CD4-positive, alpha-beta T cell treated with Interleukin-2 at 100 ng/mL for 4 hours (primary cell): ENCODE measurements around the gene SLC25A45.

Experiments used
- DNase-seq: peaks from one replicate; pipeline ENCODE4 v3.0.0-alpha.2; 2020; ENCODE audit warnings: low spot score

The SLC25A45 gene

DNA sequence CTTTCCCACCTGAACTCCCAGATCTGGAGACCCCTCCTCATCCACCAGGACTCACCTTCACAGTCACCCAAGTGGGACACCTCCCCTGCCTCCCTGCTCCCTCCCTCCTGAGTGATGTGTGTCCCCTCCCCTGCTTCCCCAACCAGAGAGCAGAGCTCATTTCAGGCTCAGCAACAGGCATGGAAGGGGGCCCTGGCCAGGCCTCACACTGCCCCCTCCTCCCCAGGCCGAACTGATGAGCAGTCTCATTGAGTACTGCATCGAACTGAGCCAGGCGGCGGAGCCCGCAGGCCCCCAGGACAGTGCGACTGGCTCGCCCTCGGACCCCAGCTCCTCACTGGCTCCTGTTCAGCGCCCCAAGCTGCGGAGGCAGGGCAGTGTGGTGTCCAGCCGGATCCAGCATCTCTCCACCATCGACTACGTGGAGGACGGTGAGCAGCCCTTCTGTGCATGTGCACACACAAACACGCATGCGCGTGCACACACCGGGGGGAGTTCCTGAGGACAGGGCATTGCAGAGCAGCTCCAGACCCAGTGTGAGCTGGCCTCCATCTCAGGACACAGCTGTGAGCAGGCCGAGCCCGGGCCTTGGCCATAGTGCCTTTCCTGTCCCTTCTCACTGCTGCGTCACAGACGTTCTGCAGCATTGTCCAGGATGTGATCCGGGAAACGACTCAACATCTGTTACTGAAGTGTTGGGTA is 22.3 kb upstream of the SLC25A45 start:
- DNase-seq = no peak

DNA sequence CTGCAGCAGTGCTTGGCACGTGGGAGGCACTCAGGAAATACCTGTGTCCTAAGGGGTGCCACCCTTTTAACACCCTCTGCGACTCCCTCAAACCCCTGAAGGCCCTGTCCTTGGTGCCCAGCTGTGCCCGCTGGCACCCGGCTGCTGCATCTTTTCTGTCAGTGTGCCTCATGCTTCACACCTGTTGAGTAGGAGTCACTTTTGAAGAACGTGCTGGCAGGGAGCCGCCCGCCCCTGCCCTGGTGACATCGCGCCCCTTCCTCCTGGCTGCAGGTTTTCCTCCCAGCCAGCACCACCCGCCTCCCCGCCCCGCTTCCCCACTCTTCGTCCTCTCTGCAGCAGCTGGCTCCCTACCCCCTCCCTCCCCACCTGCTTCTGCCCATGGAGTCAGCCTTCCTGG is 21.8 kb upstream of the SLC25A45 start:
- no peak for DNase-seq

DNA sequence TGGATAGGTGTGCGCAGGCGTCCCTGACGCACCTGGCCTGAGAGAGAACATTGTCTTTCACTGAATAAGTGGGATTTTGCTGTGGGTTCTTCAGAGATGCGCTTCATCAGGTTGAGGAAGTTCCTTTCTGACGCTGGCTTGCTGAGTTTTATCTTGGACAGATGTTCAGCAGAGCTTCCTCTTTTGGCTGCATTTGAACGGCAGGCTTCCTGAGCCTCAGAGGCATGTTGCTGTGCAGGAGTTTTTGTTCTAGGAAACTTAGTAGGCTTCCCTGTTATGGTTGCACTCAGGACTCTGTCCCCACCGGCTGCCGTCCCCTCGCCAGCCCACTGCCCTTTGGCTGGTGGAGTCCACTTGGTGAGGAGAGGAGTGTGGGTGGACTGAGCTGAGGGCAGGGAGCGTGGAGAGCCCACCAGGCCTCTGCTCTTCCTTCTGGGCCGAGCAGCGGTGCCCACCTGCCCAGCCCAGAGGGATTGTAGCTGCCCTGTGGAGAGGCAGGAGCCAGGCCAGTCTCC is 21.2 kb upstream of the SLC25A45 start:
- no peak for DNase-seq

DNA sequence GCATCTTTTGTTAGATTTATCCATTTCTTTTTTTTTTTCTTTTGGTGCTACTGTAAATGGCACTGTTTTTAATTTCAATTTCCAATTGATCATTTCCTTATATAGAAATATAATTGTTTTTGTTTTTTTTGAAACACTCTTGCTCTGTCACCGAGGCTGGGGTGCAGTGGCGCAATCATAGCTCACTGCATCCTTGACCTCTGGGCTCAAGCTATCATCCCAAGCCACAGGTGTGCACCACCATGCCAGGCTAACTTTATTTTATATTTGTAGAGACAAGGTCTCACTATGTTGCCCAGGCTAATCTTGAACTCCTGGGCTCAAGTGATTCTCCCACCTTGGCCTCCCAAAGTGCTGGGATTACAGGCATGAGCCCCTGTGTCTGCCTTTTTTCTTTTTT is 20.3 kb upstream of the SLC25A45 start:
- DNase-seq = no peak

DNA sequence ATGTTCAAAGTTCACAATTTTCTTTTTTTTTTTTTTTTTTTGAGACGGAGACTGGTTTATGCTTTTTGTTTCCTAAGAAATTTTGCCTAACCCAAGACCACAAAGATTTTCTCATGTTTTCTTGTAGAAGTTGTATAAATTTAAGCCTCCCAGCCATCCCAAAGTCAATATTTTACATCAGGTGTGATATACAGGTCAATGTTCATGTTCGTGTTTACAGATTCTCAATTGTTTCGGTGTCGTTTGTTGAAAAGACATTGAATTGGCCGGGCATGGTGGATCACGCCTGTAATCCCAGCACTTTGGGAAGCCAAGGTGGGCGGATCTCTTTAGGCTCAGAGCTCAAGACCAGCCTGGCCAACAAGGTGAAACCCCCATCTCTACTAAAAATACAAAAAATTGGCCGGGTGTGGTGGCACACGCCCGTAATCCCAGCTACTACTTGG is 19.4 kb upstream of the SLC25A45 start:
- no peak for DNase-seq

DNA sequence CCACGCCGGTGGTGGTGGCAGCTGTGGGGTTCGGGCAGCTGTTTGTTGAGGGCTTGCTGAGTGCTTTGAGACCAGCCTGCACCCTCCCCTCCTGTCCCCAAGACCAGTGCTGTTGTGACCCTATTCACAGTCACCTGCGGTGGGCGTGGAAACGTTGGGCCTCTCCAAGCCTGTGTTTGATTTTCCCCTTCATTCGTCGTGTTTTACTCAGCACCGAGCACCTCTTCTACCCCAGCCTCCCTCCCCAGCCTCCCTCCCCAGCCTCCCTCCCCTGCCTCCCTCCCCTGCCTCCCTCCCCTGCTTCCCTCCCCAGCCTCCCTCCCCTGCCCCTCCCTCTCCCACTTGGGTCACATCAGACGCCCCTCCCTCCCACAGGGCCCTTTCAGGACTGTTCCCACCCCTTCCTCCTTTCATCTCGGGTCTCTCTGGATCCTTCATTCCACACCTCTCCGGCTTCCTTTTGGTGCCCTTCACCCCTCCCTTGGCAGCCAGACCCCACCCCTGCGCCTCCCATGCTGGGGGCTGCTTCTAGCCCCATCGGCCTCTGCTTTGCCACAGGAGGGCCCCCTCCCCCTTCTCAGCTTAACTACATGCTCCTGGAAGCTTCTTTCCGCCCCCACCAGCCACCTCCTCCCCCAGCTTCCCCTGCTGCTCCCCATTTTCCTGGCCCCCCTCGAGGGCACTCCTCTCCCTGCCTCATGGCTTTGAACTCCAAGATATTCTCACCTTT is 18.8 kb upstream of the SLC25A45 start:
- DNase-seq = no peak

DNA sequence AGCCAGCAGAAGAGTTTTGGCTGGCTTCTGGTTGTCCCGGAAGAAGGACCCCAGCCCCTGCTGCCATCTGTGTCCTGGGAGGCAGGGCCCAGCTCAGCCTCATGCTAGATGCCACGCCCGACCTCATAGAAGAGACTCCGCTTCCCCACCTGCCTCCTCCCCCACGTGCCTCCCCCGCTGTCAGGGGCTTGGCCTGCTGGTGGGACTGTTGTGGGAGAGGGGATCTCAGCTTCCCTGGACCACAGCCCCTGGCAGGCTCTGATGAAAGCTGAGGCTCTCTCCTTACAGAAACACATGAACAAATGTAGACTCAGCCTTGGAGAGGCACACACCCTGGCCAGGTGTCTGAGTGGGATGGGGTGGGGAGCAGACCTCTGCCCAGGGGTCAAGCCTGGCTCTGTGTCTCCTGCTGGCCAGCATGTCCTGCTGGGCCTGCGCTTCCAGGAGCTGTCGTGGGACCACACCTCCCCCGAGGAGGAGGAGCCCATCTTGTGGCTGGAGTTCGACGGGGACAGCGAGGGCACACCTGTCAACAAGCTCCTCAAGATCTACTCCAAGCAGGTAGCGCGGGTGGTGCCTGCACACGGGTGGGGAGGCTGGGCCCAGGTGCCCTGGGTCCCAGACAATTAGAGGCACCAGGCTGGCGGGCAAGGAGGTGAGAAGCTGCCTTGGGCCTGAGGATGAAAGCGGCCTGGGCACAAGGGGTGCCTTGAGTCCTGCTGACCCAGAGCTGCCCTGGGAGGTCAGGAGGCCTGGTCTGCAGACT is 18.0 kb upstream of the SLC25A45 start:
- no peak for DNase-seq

DNA sequence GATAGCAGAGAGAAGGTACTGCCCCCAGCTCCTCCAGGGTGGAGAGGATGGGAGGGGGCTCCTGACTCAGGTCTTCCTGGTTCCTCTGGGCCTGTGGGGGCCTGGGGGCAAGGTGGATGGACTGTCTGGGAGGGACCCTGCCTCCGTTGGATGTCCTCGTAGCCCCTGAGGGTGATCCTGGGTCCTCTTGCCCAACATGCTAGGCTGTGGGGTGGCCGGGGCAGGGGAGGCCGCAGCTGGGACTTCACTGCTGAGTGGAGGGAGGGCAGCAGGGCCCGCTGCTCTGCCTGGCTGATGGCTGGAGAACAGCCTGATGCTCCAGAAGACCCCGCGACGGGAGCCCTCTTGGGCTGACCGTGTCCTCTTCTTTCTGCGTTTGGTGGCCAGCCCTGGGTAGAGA is 17.4 kb upstream of the SLC25A45 start:
- DNase-seq = no peak

DNA sequence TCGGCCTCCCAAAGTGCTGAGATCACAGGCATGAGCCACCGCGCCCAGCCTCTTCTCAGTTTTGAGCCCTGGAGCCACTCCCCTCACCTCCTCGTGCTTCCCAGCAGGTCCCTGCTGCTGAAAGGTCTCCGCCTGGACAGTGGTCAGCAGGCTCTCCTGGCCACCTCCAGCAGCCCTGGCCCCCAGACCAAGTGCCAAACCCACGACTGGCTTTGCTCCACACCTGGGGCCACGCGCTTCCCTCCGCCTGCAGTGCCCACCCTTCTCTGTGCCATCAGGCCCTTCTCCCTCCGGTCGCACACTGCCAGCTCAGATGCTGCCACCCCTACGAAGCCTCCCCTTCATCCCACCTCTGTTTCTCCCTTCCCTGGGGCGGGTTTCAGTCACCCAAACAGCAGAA is 16.8 kb upstream of the SLC25A45 start:
- DNase-seq = no peak

DNA sequence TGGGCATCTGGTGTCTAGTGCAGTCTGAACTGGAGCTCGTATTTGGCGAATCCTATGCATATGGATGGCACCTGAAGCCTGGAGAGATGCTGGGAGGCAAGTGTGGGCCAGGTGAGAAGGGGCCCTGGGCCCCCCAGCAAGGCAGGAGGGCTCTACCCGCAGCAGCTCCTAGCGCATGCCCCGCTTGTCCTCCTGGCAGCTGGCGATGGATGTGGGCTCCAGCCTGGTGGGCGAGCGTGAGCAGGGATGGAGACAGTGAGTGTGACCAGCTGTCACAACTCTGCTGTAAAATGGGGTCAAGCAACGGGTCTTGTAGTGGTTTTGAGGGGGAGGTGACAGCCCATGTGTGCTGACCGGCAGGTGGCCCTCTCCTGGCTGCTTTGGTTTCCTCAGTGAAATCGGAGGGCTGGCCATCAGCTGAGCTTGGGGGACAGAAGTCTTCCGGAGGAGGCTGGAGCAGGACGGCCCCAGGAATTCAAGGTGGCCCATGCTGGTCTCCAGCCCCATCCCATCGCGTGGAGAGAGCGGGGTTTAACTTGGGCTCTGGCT is 16.0 kb upstream of the SLC25A45 start:
- no peak for DNase-seq

DNA sequence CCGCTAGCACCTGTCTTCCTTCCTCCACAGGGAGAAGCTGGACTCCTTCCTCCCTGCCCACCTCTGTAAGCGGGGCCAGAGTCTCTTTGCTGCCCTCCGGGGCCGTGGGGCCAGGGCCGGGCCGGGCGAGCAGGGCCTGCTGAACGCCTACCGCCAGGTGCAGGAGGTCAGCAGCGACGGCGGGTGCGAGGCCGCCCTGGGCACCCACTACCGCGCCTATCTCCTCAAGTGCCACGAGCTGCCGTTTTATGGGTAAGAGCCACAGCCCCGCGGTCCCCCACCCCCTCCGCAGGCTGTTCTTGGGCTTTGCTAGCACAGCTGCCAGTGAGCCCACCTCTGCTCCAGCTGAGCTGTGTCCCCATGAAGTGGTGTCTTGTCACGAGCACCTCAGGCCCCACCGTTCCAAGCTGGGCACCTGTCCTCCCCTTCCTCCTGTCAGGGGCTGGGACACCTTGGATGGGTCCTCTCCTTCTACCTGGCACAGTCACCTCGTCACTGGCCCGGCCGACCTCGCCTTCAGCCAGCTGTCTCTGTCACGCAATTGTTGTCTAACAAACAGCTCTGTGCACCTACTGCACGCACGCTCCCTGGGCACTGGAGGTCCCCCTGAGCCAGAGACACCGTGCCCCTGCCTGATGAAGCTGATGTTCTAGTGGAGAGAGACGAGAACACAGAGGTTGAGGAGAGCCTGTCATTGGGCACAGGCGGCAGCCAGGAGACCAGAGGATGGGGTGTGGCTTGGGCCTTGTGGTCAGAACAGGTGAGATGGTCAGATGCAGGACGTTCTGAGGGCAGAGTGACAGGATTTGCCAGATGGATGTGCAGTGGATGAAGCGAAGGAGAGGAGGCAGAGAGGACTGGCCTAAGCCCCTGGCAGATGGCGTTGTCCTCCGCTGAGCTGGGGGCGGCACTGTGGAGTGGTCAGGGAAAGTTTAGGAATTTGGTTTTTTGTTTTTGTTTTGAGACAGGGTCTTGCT is 14.6 kb upstream of the SLC25A45 start:
- no peak for DNase-seq

DNA sequence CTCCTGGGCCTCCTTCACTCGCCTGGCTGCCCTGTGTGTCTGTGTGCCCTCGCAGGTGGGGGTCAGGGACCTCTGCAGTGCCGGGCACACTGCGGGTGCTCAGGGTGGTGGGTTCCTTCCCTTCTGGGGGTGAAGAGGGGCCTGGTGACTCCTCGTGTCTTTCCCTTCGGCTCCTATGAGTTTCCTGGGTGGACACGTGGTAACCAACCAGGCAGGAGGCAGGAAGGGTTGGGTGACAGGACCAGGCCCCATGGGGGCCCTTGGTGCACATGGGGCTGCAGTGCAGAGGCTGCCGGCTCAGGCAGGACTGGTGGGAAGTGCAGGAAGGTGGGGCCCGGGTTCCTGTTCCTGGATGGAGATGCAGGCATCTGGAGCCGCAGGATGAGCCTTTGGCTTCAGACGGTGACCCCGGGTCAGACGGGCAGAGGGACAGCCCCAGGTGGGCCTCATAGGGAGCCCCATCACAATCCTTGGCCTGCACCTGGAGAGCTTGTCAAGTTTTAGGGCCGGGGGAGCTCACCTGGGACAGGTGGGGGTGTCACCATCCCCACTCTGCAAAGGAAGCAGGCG is 13.6 kb upstream of the SLC25A45 start:
- DNase-seq = no peak

DNA sequence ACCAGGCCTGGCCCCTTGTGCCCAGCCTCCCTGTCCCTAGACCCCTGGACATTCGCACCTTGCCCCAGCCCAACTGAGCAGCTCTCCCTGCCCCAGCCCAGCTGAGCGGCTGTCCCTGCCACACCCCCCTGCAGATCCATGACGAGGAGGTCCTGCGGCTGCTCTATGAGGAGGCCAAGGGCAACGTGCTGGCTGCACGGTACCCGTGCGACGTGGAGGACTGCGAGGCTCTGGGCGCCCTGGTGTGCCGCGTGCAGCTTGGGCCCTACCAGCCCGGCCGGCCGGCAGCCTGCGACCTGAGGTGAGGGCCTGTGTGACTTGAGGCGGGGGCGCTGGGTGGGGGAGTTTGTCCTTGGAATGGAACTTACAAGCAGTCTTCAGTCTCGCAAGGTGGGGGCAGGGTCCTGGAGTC is 11.7 kb upstream of the SLC25A45 start:
- no peak for DNase-seq

DNA sequence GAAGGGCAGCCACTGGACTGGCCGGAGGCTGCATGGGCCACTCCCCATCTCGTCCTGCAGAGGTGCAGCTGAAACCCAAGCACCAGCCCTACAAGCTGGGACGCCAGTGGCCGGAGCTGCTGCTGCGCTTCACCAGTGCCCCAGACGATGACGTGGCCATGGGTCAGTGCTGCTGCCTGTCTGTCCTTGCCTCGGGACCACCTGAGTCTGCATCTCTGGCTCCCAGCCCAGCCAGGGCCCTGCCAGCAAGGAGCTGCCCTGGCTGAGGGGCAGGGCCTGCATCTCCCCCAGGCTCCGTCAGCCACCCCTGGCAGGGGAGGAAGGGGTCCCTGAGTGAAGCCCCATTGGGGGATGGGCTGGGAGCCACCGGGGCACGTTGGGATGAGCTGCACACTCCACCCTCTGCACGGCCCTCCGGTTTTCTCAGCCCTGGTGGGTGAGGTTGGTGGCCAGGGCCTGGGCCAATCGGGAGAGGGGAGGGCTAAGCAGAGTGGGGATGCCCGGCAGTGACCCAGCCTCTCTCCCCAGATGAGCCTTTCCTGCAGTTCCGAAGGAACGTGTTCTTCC is 11.2 kb upstream of the SLC25A45 start:
- DNase-seq = no peak

DNA sequence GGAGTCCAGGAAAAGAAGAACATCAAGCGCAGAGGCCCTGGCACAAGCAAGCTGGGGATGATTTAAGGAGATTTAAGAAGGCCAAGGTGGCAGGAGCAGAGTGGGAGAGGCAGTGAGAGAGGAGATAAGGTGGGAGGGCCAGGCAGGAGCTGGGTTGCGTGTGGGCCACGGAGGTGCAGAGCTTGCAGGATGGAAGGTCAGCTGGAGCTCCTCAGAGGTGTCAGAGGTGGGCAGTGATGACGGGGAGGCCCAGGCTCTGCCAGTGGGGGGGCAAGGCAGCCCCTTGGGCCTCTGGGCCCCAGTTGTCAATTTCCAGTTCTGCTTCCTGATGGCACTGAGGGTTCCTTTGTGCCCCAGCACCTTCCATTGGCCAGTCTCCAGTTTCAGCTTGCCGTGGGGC is 10.5 kb upstream of the SLC25A45 start:
- no peak for DNase-seq

DNA sequence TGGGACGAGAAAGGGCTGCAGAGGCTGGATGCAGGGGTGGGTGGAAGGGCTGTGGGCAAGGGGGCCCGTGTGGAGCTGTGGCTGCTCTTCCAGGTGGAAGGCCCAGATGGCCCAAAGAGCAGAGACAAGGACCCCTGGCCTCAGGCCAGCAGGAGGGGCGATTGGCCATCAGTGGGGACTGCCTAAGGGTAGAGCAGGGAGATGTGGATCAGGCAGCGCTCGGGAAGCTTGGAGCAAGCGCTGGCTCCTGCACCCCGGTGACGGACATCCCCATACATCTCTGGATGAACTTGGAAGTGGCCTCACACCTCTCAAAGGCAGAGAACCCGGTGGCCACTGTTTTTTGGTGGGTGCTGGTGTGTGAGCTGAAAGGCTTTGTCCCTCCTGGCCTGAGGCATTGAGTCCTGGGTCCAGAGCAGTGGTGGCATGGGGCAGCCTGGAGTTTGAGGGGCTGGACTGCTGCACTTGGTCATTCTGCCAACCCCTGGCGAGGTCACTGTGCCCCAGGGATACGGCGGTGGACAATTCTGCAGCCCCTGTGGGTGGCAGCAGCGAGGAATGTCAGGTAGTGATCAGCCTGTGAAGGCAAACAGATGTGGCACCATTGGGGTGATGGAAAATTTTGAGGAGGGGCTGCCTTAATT is 9.9 kb upstream of the SLC25A45 start:
- DNase-seq = no peak

DNA sequence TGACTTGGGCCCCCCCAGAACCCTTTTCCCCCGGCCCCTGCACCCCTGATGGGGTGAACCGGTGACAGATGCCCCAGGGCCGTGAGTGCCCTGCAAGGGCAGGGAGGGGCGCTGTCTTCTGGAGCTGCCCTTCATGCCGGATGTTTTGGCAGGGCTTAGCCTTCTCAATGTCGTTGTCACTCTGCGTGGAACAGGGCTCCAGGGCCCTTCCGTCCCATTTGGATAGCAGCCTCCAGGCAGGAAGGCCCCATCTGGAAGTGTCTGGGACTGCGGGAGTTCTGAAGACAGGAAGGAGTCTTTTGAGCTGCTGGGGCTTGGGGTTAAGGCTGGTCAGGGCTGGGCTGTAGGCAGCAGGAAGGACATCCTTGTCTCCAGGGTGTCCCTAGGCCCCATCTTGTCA is 8.6 kb upstream of the SLC25A45 start:
- no peak for DNase-seq

DNA sequence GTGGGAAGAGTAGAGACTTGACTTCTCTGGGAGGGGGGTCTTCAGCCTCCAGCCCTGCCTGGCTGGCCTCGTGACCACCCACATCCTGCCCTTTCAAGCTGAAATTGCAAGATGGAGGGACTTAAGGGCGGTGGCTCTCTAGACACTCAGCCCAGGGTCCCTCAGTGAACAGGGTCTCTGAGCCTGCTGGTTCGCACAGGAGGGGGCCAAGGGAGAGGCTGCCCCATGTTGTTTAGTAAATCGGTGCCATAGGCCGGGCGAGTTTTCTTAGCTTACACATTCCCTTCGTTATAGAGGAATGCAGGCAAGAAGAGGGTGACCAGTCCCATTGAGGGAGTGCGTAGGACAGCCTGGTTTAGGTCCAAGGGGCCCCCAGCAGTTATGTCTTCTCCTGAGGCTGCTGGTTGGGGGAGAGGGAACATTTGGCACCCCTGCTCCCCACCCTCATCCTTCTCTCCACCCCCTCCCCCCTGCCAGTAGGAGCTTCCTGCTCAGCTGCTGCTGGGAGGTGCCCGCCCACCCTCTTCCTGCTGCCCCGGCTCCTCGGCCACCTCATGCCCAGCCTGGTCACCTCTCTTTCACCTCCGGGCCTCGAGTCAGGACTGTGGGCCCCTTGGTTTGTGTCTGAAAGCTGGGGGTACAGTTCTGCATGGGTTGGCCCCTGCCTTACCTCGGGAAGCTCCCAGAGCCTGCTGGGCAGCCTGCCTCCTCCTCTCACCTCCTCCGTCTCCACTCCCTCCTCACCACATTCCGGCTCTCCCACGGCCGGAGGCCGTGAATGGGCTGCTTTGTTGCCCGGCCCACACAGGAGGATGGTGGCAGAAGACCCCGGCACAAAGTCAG is 7.9 kb upstream of the SLC25A45 start:
- no peak for DNase-seq

DNA sequence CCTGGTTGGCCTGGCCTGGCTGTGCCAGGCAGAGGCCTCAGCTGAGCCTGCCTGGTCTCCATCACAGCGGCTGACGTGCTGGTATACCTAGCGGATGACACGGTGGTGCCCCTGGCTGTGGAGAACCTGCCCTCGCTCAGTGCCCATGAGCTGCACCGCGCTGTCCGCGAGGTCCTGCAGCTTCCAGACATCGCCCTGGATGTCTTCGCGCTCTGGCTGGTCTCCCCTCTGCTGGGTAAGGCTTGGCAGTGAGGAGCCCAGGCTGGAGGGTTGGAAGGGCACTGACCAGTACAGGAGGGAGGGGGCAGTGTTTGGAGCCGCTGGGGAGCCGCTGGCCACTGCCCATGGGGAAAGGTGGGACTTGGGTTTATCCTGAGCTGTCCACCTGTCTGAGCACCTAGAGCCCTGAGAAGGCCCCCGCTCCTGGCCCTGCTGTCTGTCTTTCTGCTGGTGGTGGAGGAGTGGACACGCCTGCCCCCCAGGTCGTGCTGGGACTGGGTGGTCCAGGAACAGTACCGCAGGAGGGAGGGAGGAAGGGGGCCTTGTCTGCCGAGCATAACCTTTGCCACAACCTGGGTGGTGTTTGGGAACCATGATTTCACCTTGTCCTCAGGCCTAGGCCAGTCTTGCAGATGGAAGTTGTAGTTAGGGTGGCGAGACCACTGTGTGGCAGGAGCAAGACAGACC is 7.0 kb upstream of the SLC25A45 start:
- no peak for DNase-seq
